WERI-Rb-1 (cell line): ENCODE results near the gene TSHZ3.

ENCODE experiments used
- DNase-seq: peaks from one replicate; pipeline ENCODE4 v3.0.0-alpha.2; 2020
- H3K27ac ChIP-seq: fragments of 250-450 bp; sonication (Bioruptor Pico); 2 replicates; pipeline ENCODE4 v1.5.1; 2020; ENCODE audit warnings: mild to moderate bottlenecking, moderate library complexity
- H3K27me3 ChIP-seq: fragments of 250-450 bp; sonication (Bioruptor Pico); 2 replicates; pipeline ENCODE4 v1.5.1; 2021; ENCODE audit warnings: mild to moderate bottlenecking, low read depth, moderate library complexity; ENCODE audit not compliant: insufficient read depth, severe bottlenecking
- H3K36me3 ChIP-seq: fragments of 250-450 bp; sonication (Bioruptor Pico); 2 replicates; pipeline ENCODE4 v1.5.1; 2020; ENCODE audit warnings: mild to moderate bottlenecking, moderate library complexity
- H3K4me3 ChIP-seq: 2 replicates; pipeline ENCODE4 v1.5.1; 2011; ENCODE audit warnings: low read depth, mild to moderate bottlenecking, control low read depth, low read length
- H3K9me3 ChIP-seq: fragments of 250-450 bp; sonication (Bioruptor Pico); 2 replicates; pipeline ENCODE4 v1.5.1; 2021; ENCODE audit warnings: mild to moderate bottlenecking, moderate library complexity; ENCODE audit not compliant: severe bottlenecking
- CTCF ChIP-seq: IDR thresholded peaks from 2 replicates; pipeline ENCODE4 v1.5.1; 2011; ENCODE audit warnings: low read depth, mild to moderate bottlenecking, control low read depth, inconsistent platforms, low read length

Gene TSHZ3

GRCh38 chr19:31306006-31306753 lies 43.1 kb downstream of the TSHZ3 start:
- no peak for DNase-seq
- H3K4me3 ChIP-seq = no peak overlapping the region
- H3K9me3 ChIP-seq = no peaks in the 10 kb centered on the region
- no peaks in the 10 kb centered on the region for H3K27me3 ChIP-seq
- no peak overlapping the region for H3K27ac ChIP-seq
- H3K36me3 ChIP-seq = no peaks in the 10 kb centered on the region
- TF ChIP-seq CTCF = no peak

GRCh38 chr19:31304831-31305312 lies 44.4 kb downstream of the TSHZ3 start:
- no peak overlapping the region for H3K4me3 ChIP-seq
- H3K27ac ChIP-seq = no peak overlapping the region
- no peaks in the 10 kb centered on the region for H3K36me3 ChIP-seq
- no peaks in the 10 kb centered on the region for H3K27me3 ChIP-seq
- no peak for DNase-seq
- no peaks in the 10 kb centered on the region for H3K9me3 ChIP-seq
- no peak for TF ChIP-seq CTCF

GRCh38 chr19:31303262-31303815 lies 45.9 kb downstream of the TSHZ3 start:
- Histone ChIP-seq H3K9me3 (no peaks in the 10 kb centered on the region), H3K4me3 (no peak overlapping the region), H3K27me3 (no peaks in the 10 kb centered on the region), H3K27ac (no peak overlapping the region), H3K36me3 (no peaks in the 10 kb centered on the region)
- DNase-seq = no peak
- TF ChIP-seq CTCF = no peak

GRCh38 chr19:31301306-31301980 lies 47.8 kb downstream of the TSHZ3 start:
- Histone ChIP-seq H3K27ac (no peak overlapping the region), H3K36me3 (no peaks in the 10 kb centered on the region), H3K27me3 (no peaks in the 10 kb centered on the region), H3K9me3 (no peaks in the 10 kb centered on the region), H3K4me3 (no peak overlapping the region)
- no peak for DNase-seq
- TF ChIP-seq CTCF = no peak

GRCh38 chr19:31300422-31300821 lies 48.8 kb downstream of the TSHZ3 start:
- Histone ChIP-seq H3K4me3 (no peak overlapping the region), H3K27ac (no peak overlapping the region), H3K27me3 (no peaks in the 10 kb centered on the region), H3K9me3 (no peaks in the 10 kb centered on the region), H3K36me3 (no peaks in the 10 kb centered on the region)
- DNase-seq = no peak
- no peak for TF ChIP-seq CTCF
